HG03025 (cell line): ENCODE data around the gene NR2E3.

Experiments used
- ATAC-seq: cut with Tn5 transposase; IDR thresholded peaks from one replicate; pipeline ENCODE4 v1.9.1; 2021; ENCODE audit warnings: mild to moderate bottlenecking, moderate library complexity; ENCODE audit not compliant: unreplicated experiment, low FRiP score

NR2E3 gene

DNA sequence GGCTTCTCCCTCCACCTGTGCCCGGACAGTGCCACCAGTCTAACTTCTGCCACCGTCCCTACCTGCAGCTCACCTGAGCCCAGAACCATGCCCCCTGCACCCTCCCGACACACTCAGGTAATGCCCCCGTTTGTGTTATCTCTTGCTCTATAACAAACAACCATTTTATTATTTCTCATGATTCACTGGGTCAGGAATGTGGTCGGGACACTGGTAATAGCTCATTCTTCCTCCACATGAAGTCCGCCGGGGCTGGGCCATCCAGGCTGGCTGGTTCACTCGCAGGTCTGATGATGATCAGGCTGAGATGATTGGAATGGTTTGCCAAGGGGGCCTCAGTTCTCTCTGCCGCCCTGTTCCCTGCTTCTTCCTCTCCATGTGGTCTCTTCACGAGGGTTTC, 20.3 kb upstream of the NR2E3 start:
- ATAC-seq: no peak

DNA sequence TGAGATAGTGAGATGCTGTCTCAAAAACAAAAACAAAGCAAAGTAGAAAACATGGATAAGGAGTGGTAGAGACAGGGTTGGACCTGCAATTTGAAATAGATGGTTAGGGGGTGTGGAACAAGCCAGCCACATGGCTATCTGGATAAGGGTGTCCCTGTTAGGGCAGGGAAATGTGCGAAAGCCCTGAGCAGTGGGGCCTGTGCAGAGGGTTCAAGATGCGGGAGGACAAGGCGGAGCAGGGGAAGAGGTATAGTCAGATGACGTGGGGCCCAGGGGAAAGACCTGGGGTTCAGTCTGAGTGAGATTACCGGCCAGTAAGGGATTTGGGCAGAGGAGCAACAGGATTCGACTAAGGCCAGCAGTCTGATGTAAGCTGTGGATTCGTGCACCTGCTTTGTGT, 18.4 kb upstream of the NR2E3 start:
- no peak for ATAC-seq

DNA sequence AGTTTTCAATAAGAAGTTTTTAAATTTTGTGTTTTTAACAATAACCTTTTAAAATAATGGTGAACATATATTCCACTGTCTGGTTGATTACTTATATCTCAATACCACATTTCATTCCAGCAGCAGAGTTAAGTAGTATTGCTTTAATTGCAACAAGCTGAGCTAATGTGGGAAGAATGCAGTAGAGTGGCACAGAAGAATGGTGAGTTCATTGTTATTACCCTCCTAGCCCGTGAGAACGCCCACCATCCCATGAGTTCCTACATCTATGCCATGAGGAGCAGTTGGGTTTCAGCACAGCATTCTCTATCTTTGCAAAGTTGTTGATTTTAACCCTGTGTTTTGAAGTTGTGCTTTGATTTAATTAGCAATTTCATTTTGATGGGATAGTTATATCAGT, 17.8 kb upstream of the NR2E3 start:
- no peak for ATAC-seq

GRCh38 chr15:71798641-71799040, 11.7 kb upstream of the NR2E3 start:
- no peak for ATAC-seq

- ATAC-seq: no peak
Observed at GRCh38 chr15:71800190-71800589, 10.2 kb upstream of the NR2E3 start.

- no peak for ATAC-seq
Observed at GRCh38 chr15:71800835-71801745, 9.3 kb upstream of the NR2E3 start.

- no peak for ATAC-seq
Observed at GRCh38 chr15:71801935-71802655, 8.3 kb upstream of the NR2E3 start.

GRCh38 chr15:71802770-71803169, 7.6 kb upstream of the NR2E3 start:
- ATAC-seq: no peak

GRCh38 chr15:71804226-71804625, 6.1 kb upstream of the NR2E3 start:
- no peak for ATAC-seq

DNA sequence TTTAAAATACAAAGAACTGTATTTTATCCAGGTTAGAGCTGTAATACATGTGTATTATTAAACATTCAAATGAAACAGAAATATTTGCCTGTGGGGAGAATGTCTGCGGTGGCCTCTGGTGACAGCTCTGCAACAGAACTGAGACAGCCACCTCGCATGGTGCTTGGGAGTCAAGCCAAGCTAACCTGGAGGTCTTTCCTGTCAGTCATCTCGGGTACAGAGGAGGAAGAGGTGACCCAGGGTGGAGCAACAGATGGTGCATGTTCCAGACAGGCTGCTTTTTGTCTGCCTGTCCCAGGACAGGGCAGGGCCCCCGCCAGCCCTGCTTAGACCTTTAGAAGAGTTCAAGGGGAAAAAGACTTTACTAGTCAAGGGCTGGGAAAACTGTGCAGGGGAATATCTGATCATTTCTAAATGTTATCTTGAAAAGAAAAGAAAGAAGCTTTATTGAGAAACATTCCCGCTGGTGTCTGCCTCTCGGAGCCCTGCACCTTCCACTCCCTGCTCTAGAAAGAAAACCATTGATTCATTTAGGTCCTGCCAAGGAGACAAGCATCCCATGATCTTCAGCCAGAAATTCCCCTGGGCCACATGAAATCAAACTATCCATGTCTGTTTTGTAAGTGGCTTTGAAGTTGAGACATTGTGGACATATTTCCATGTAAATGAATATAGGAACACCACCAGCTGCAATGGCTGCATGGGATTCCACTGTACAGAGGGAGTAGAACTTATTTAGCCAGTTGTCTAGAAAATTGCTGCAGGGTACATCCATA, 5.5 kb upstream of the NR2E3 start:
- no peak for ATAC-seq

DNA sequence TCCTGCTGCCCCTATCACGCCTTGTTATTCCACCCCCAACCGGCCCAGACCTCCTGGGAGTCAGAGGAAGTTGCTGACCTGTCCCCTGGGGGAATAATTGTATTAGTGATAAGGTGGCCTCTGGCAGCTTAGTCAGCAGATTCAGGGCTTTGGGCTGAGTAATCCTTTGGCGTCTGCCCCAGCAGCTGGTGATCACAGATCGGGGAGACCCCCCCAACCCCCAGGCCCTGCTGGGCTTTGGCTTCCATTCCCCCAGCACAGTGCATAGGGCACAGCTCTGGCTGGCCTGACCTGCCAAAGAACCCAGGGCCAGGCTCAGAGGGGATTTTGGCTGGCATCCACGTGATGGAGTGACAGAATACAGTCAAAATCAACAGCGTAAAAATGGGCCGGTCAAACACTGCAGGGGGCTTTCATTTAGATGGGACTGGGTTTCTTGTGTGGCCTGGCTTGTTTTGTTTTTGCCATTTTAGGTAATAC, 3.9 kb upstream of the NR2E3 start:
- ATAC-seq: no peak

DNA sequence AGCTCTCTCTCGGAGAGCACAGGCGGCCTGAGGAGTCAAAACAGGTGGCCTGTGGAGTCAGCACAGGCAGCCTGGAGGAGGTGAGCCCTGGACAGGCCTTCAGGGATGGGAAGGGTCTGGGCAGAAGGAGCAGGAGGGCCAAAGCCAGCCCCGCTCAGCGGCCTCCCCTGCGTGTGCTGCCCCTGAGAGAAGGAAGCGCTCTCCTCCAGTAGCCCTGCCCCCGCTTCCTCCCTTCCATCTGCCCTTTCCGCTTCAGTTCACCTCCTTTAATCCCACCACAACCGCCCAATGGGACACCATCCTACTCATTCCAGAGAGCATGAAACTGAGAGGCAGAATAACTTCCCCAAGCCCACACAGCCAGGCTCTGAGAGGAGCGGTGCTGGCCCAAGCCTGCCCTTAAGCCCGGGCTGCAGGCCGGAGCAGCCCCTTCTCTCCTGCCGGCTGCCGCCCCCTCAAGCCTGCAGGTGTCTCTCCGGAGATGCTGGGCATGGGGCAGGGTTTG, 3.2 kb upstream of the NR2E3 start:
- no peak for ATAC-seq

GRCh38 chr15:71807691-71808091, 2.7 kb upstream of the NR2E3 start:
- ATAC-seq: no peak

DNA sequence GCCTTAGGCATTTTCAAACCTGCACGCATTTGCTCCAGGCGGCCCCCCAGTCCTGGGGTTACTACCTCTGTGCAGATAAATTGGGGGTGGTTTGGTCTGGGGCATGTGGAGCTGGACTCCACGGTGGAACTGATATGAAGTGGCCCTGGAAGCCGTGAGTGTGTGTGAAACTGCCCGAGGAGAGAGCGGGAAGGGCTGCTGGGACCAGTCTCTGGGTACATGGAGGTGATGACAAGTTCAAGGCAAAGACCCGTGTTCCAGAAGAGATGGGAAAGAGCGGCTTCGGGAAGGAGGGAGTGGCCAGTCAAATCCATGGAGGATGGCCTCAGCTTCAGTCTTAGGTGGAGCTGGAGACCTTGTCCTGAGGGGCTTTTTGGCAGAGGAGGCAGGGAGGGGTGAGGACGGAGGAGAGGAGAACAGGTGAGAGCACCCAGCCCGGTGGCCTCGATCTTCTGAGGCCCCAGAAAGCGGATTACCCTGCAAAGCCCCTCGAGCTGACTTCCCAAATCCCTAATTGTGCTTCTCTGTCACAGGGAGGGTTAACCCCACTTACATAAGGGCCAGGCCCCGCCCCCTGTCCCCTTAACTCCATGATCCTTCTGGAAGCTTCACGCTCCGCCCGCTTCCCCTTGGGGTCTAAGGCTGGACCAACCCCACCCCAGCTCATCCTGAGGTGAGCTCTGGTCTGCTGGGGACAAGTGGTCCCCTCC, 1.9 kb upstream of the NR2E3 start:
- no peak for ATAC-seq

- no peak for ATAC-seq
Observed at GRCh38 chr15:71809346-71809745, 1.0 kb upstream of the NR2E3 start.

- ATAC-seq: no peak
Observed at GRCh38 chr15:71811036-71811736, 832 bp downstream of the NR2E3 start.

- no peak for ATAC-seq
Observed at GRCh38 chr15:71811752-71812735, 1.7 kb downstream of the NR2E3 start.

- ATAC-seq: no peak
Observed at GRCh38 chr15:71812966-71813722, 2.8 kb downstream of the NR2E3 start.
